ENCODE measurements around the gene ZNF775.

ZNF775 gene

DNA sequence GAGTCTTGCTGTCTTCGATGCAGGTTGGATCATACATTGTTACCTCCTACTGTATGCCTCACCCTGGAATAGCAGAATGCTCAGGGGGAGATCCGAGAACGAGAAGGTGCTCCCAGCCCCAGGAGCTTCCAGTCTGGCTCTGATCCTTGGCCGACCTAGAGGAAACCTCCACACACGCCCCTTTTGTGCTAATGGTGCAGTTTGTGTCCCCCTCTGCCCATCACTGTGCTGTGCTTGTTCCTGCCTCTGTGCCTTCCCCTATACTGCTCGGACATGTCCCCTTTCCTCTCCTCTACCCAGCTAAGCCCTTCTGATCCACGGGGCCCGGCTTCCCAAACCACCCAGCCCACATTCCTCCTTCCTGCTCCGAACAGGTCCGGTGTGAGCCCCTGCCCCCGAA lies 32.5 kb downstream of the ZNF775 start:
- no peak for DNase-seq

DNA sequence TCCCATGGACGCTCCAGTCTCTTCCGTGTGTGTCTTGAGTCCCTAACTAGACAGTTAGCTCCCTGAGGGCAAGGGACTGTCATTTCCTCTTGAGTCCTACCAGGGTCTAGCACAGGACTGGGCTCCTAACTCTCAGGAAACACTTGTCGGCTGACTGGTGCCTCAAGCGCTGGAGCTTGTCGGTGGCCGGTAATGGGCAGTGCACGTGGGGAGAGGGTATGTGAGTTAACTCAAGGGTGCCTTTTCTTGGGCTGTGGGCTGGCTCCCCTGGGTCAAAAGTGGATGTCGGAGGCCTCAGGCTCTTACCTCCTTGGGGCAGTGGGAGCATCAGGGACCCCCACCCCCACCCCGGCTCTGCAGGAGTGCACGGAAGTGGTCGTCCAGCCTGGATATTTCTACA lies 32.9 kb downstream of the ZNF775 start:
- no peak overlapping the region for H3K14ac ChIP-seq (ENCODE audit: low read length in 2 of 2)
- no peaks in the 10 kb centered on the region for H3K9me3 ChIP-seq (ENCODE audit: control insufficient read depth, low read length)
- H3K27ac ChIP-seq (ENCODE audit: low read length, poor library complexity, severe bottlenecking) = no peak overlapping the region
- DNase-seq = no peak
- H3K4me3 ChIP-seq (ENCODE audit: insufficient read depth in 1 of 2, low read depth in 1 of 2, low read length in 2 of 2) = no peak overlapping the region
- peaks cover 0 to 13% of the 10 kb centered on the region in 2 experiments for H3K36me3 ChIP-seq (ENCODE audit: control insufficient read depth in 1 of 2, insufficient read depth in 2 of 2, low read depth in 1 of 2, low read length in 2 of 2)
- H3K18ac ChIP-seq (ENCODE audit: low read depth in 1 of 2, low read length in 2 of 2) = no peak overlapping the region
- no peak overlapping the region for H3K23ac ChIP-seq (ENCODE audit: low read length in 2 of 2)
- no peak overlapping the region for H3K4ac ChIP-seq (ENCODE audit: low read depth in 1 of 2, low read length in 2 of 2)
- H2BK5ac ChIP-seq (ENCODE audit: low read depth, low read length, poor library complexity, severe bottlenecking) = no peak overlapping the region
- H2AFZ ChIP-seq (ENCODE audit: low read depth, low read length) = no peak overlapping the region
- no peak overlapping the region for H3K4me2 ChIP-seq (ENCODE audit: low read length, poor library complexity, severe bottlenecking)
- no peak overlapping the region for H4K8ac ChIP-seq (ENCODE audit: low read length)
- no peak overlapping the region for H2BK12ac ChIP-seq (ENCODE audit: low read length in 2 of 2)
- H2BK120ac ChIP-seq (ENCODE audit: low read depth, low read length) = no peak overlapping the region
- 95% methylated on average over 11 of the region's 11 CpGs for WGBS
- no peaks in the 10 kb centered on the region for H3K79me1 ChIP-seq (replicated peaks; ENCODE audit: low read length, poor library complexity, severe bottlenecking)
- H4K91ac ChIP-seq (ENCODE audit: low read length) = no peak overlapping the region
- H3K4me1 ChIP-seq (ENCODE audit: control insufficient read depth, insufficient read depth, low read depth, low read length) = peaks cover 36% of the 10 kb centered on the region
- H3K27me3 ChIP-seq (ENCODE audit: control insufficient read depth in 1 of 2, insufficient read depth in 1 of 2, low read length in 2 of 2) = peaks cover 0 to 5% of the 10 kb centered on the region in 2 experiments
- H2BK15ac ChIP-seq (ENCODE audit: low read depth, poor library complexity, severe bottlenecking) = no peak overlapping the region
- H3K9ac ChIP-seq (ENCODE audit: low read length) = no peak overlapping the region
- no peak overlapping the region for H2AK5ac ChIP-seq (ENCODE audit: low read length, severe bottlenecking)

More for the DNA sequence above, 32.5 kb downstream of the ZNF775 start:
- WGBS = 88% methylated on average over 10 of the region's 11 CpGs
- no peak overlapping the region for H3K18ac ChIP-seq (ENCODE audit: low read depth in 1 of 2, low read length in 2 of 2)
- H2BK5ac ChIP-seq (ENCODE audit: low read depth, low read length, poor library complexity, severe bottlenecking) = no peak overlapping the region
- no peak overlapping the region for H3K14ac ChIP-seq (ENCODE audit: low read length in 2 of 2)
- H2AFZ ChIP-seq (ENCODE audit: low read depth, low read length) = no peak overlapping the region
- H2AK5ac ChIP-seq (ENCODE audit: low read length, severe bottlenecking) = peak overlapping the region; percentile 7
- no peak overlapping the region for H3K4me3 ChIP-seq (ENCODE audit: insufficient read depth in 1 of 2, low read depth in 1 of 2, low read length in 2 of 2)
- H2BK120ac ChIP-seq (ENCODE audit: low read depth, low read length) = no peak overlapping the region
- H3K9ac ChIP-seq (ENCODE audit: low read length) = no peak overlapping the region
- H3K27me3 ChIP-seq (ENCODE audit: control insufficient read depth in 1 of 2, insufficient read depth in 1 of 2, low read length in 2 of 2) = peaks cover 0 to 5% of the 10 kb centered on the region in 2 experiments
- peaks cover 0 to 13% of the 10 kb centered on the region in 2 experiments for H3K36me3 ChIP-seq (ENCODE audit: control insufficient read depth in 1 of 2, insufficient read depth in 2 of 2, low read depth in 1 of 2, low read length in 2 of 2)
- no peak overlapping the region for H3K27ac ChIP-seq (ENCODE audit: low read length, poor library complexity, severe bottlenecking)
- no peak overlapping the region for H3K23ac ChIP-seq (ENCODE audit: low read length in 2 of 2)
- no peaks in the 10 kb centered on the region for H3K79me1 ChIP-seq (replicated peaks; ENCODE audit: low read length, poor library complexity, severe bottlenecking)
- no peaks in the 10 kb centered on the region for H3K9me3 ChIP-seq (ENCODE audit: control insufficient read depth, low read length)
- no peak overlapping the region for H4K8ac ChIP-seq (ENCODE audit: low read length)
- H3K4me1 ChIP-seq (ENCODE audit: control insufficient read depth, insufficient read depth, low read depth, low read length) = peaks cover 37% of the 10 kb centered on the region
- H3K4me2 ChIP-seq (ENCODE audit: low read length, poor library complexity, severe bottlenecking) = no peak overlapping the region
- H2BK12ac ChIP-seq (ENCODE audit: low read length in 2 of 2) = no peak overlapping the region
- no peak overlapping the region for H3K4ac ChIP-seq (ENCODE audit: low read depth in 1 of 2, low read length in 2 of 2)
- H4K91ac ChIP-seq (ENCODE audit: low read length) = no peak overlapping the region
- H2BK15ac ChIP-seq (ENCODE audit: low read depth, poor library complexity, severe bottlenecking) = no peak overlapping the region

DNA sequence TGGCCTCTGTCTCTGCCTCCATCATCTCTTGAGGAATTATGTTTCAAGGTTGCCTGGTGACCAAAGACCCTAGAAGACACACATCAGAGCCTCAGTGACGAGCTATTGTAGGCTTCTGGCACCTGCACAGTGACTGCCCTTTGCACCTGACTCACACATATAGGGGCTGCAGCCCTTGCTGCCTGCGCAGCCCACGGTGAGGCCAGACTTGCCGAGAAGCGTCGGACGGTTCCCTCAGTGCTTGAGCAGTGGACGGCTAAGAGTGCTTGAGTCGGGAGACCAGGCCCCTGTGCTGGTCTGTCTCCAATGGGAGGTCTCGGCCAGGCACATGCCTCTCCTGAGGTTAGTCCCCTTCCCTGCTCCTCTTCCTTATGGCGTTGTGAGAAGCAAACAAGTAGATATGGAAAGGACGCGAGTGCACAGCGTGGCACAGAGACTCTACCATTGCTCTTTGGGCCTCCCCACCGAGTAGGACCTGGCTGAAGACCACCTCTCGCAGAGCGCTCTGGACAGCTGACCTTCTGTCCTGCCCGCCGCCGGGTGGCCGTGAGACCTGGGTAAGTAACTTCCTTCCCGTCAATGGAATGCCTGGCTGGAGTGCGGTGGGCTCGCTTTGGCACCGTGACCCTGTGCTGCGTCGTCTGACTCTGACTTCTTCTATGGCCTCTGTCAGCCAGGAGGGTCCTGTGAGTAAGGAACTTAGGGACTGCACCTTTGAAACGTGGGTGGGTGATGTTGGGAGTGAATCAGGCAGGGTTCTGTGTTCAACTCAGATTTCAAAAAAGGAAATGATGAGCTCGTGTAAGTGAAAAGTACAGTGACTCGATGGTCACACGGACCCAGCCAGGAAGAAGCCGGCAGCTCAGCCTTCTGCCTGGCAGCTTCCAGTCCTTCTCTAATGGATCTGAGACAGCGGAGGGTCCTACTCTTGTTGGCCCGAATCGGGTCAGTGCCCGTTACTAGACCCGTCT lies 33.7 kb downstream of the ZNF775 start:
- Histone ChIP-seq H2AFZ (ENCODE audit: low read depth, low read length) (no peak overlapping the region), H2AK5ac (ENCODE audit: low read length, severe bottlenecking) (no peak overlapping the region), H2BK5ac (ENCODE audit: low read depth, low read length, poor library complexity, severe bottlenecking) (no peak overlapping the region), H3K23ac (ENCODE audit: low read length in 2 of 2) (no peak overlapping the region), H3K36me3 (ENCODE audit: control insufficient read depth in 1 of 2, insufficient read depth in 2 of 2, low read depth in 1 of 2, low read length in 2 of 2) (peaks cover 0 to 9% of the 10 kb centered on the region in 2 experiments), H3K4me1 (ENCODE audit: control insufficient read depth, insufficient read depth, low read depth, low read length) (peaks cover 28% of the 10 kb centered on the region), H3K4ac (ENCODE audit: low read depth in 1 of 2, low read length in 2 of 2) (no peak overlapping the region), H3K14ac (ENCODE audit: low read length in 2 of 2) (no peak overlapping the region), H3K27ac (ENCODE audit: low read length, poor library complexity, severe bottlenecking) (no peak overlapping the region), H2BK12ac (ENCODE audit: low read length in 2 of 2) (no peak overlapping the region), H3K27me3 (ENCODE audit: control insufficient read depth in 1 of 2, insufficient read depth in 1 of 2, low read length in 2 of 2) (peaks cover 0 to 5% of the 10 kb centered on the region in 2 experiments), H3K9ac (ENCODE audit: low read length) (no peak overlapping the region), H3K9me3 (ENCODE audit: control insufficient read depth, low read length) (no peaks in the 10 kb centered on the region), H4K8ac (ENCODE audit: low read length) (no peak overlapping the region), H3K79me1 (replicated peaks; ENCODE audit: low read length, poor library complexity, severe bottlenecking) (no peaks in the 10 kb centered on the region), H4K91ac (ENCODE audit: low read length) (no peak overlapping the region), H2BK15ac (ENCODE audit: low read depth, poor library complexity, severe bottlenecking) (no peak overlapping the region), H2BK120ac (ENCODE audit: low read depth, low read length) (no peak overlapping the region), H3K18ac (ENCODE audit: low read depth in 1 of 2, low read length in 2 of 2) (no peak overlapping the region), H3K4me2 (ENCODE audit: low read length, poor library complexity, severe bottlenecking) (no peak overlapping the region), H3K4me3 (ENCODE audit: insufficient read depth in 1 of 2, low read depth in 1 of 2, low read length in 2 of 2) (no peak overlapping the region)
- WGBS = 85% methylated on average over 37 of the region's 37 CpGs
- DNase-seq = no peak

- Histone ChIP-seq H3K79me1 (replicated peaks; ENCODE audit: low read length, poor library complexity, severe bottlenecking) (no peaks in the 10 kb centered on the region), H3K4me3 (ENCODE audit: insufficient read depth in 1 of 2, low read depth in 1 of 2, low read length in 2 of 2) (no peak overlapping the region), H2BK12ac (ENCODE audit: low read length in 2 of 2) (no peak overlapping the region), H2BK5ac (ENCODE audit: low read depth, low read length, poor library complexity, severe bottlenecking) (no peak overlapping the region), H3K23ac (ENCODE audit: low read length in 2 of 2) (no peak overlapping the region), H3K9me3 (ENCODE audit: control insufficient read depth, low read length) (no peaks in the 10 kb centered on the region), H2BK15ac (ENCODE audit: low read depth, poor library complexity, severe bottlenecking) (no peak overlapping the region), H2AFZ (ENCODE audit: low read depth, low read length) (no peak overlapping the region), H2BK120ac (ENCODE audit: low read depth, low read length) (no peak overlapping the region), H3K4ac (ENCODE audit: low read depth in 1 of 2, low read length in 2 of 2) (no peak overlapping the region), H3K14ac (ENCODE audit: low read length in 2 of 2) (no peak overlapping the region), H3K18ac (ENCODE audit: low read depth in 1 of 2, low read length in 2 of 2) (no peak overlapping the region), H4K91ac (ENCODE audit: low read length) (no peak overlapping the region), H3K4me1 (ENCODE audit: control insufficient read depth, insufficient read depth, low read depth, low read length) (peaks cover 27% of the 10 kb centered on the region), H4K8ac (ENCODE audit: low read length) (no peak overlapping the region), H3K4me2 (ENCODE audit: low read length, poor library complexity, severe bottlenecking) (no peak overlapping the region), H3K27me3 (ENCODE audit: control insufficient read depth in 1 of 2, insufficient read depth in 1 of 2, low read length in 2 of 2) (peaks cover 0 to 5% of the 10 kb centered on the region in 2 experiments), H3K36me3 (ENCODE audit: control insufficient read depth in 1 of 2, insufficient read depth in 2 of 2, low read depth in 1 of 2, low read length in 2 of 2) (peaks cover 0 to 3% of the 10 kb centered on the region in 2 experiments), H3K27ac (ENCODE audit: low read length, poor library complexity, severe bottlenecking) (no peak overlapping the region), H2AK5ac (ENCODE audit: low read length, severe bottlenecking) (no peak overlapping the region), H3K9ac (ENCODE audit: low read length) (no peak overlapping the region)
- DNase-seq = peak; percentile 12
- 93% methylated on average over 10 of the region's 11 CpGs for WGBS
Measured at GRCh38 chr7:150413640-150414081, 34.5 kb downstream of the ZNF775 start.

Data from mesenchymal stem cell (in vitro differentiated cells and primary cell).